Heart right ventricle (tissue), 16 donors: ENCODE measurements around the gene CD68. TPM values are rescaled to one million over a fixed set of nuclear protein-coding genes. Genes with fewer than 3 reads are reported as not detected.

Experiments used
- ATAC-seq, 8 donors: fragments of 200-7000 bp; cut with Tn5 transposase; one replicate each; pipeline ENCODE4 v1.9.1; 2020; ENCODE audit warnings: mild to moderate bottlenecking in 8 of 8, moderate library complexity in 8 of 8, moderate number of reproducible peaks in 1 of 8
- DNase-seq, 2 donors: peaks; one replicate each; pipeline ENCODE4 v3.0.0-alpha.2; 2020
- H3K27ac ChIP-seq, 10 donors: fragments of 200-600 bp; sonication (generic) in 2 of 10; one replicate each; pipeline versions ENCODE4 v1.5.0 to v1.8.0; 2020 to 2022; ENCODE audit warnings: mild to moderate bottlenecking in 3 of 10
- H3K27me3 ChIP-seq, 7 donors: fragments of 200-600 bp; one replicate each; pipeline ENCODE4 v1.8.0; 2021 to 2022; ENCODE audit warnings: mild to moderate bottlenecking in 2 of 7
- H3K36me3 ChIP-seq, 9 donors: fragments of 200-600 bp; sonication (generic) in 1 of 9; one replicate each; pipeline versions ENCODE4 v1.5.0 to v1.8.0; 2020 to 2022; ENCODE audit warnings: mild to moderate bottlenecking in 2 of 9
- H3K4me1 ChIP-seq, 9 donors: fragments of 200-600 bp; sonication (generic) in 1 of 9; one replicate each; pipeline versions ENCODE4 v1.5.0 to v1.8.0; 2020 to 2022; ENCODE audit warnings: mild to moderate bottlenecking in 4 of 9
- H3K4me3 ChIP-seq, 10 donors: fragments of 200-600 bp; sonication (generic) in 2 of 10; one replicate each; pipeline versions ENCODE4 v1.5.0 to v1.8.0; 2020 to 2022; ENCODE audit warnings: mild to moderate bottlenecking in 7 of 10, moderate library complexity in 2 of 10
- H3K9me3 ChIP-seq, 11 donors: fragments of 200-600 bp in 10 of 11; sonication (generic) in 2 of 11; one replicate each; pipeline versions ENCODE4 v1.5.0 to v1.8.0; 2013 to 2022; ENCODE audit warnings: mild to moderate bottlenecking in 2 of 11, control low read depth in 1 of 11, moderate library complexity in 1 of 11
- CTCF ChIP-seq, 9 donors: fragments of 200-600 bp; sonication (generic) in 2 of 9; IDR thresholded peaks; one replicate each; pipeline versions ENCODE4 v1.5.0 to v1.8.0; 2021 to 2022; ENCODE audit warnings: antibody characterized with exemption in 9 of 9, mild to moderate bottlenecking in 5 of 9, moderate library complexity in 1 of 9
- WGBS, 2 donors: extraction: QIAGEN DNeasy Blood & Tissue Kit; methylation state at CpG; one replicate each; pipeline ENCODE4 v1.1.7; 2013; ENCODE audit warnings: inconsistent platforms in 1 of 2; 5-methylcytosine and 5-hydroxymethylcytosine counted together
- intact Hi-C, 10 donors: fragments of 100-400 bp; cut with DNase I; formaldehyde crosslinking; loops; one replicate each; pipeline versions ENCODE4 v1.11.1 to v1.14.2; 2022
- polyA plus RNA-seq, 2 donors: library from polyadenylated mRNA; stranded (reverse); fragments of 200-250 nt; gene quantifications; one replicate each; pipeline ENCODE4 v1.2.3, GENCODE V29; 2013
- total RNA-seq, 10 donors: library from RNA; stranded (reverse); fragmentation: NEBNext Ultra II Directional in 3 of 10; extraction: Animal tissue kit (Norgen Biotek cat#: 25700) in 3 of 10; gene quantifications; one replicate each; pipeline versions ENCODE4 v1.2.1 to v1.2.4, GENCODE V29; 2021 to 2023
- donor health status: Arrhythmogenic right ventricular cardiomyopathy.
- donor health status: ischemic (EF 13 %, LVEDD 7.1; RV severe dilation, severe dysfunction).
- donor health status: healthy with polysubstance abuse.
- donor health status: DM: no; HTN: yes; CAD: no.
- donor health status: DM: no; HTN: no; CAD: no.
- donor health status: ischemic (EF 25% LVEDD 6.9; RV normal size, moderate dysfunction).
- donor health status: ischemic (EF 25% LVEDD 5.7; RV mildly dilated, moderate dysfunction).
- donor health status: healthy.
- donor health status: DM: yes; HTN: yes; CAD: no.
- donor health status: Ischemic cardiomyopathy.
- donor health status: ischemic (EF 35%, LVEDD 5.7; RV mildly dilated, moderate dysfunction).
- donor health status: nonischemic (EF 11% LVEDD 7.7; RV severe dilation, severe dysfunction).
- donor health status: DM: yes; HTN: yes; CAD: no.
- donor health status: PGD.
- donor health status: ischemic (EF 29% LVEDD 5.4; RV normal size, mild dysfunction).
- donor health status: nonischemic (EF 23%, LVEDD 6.1; RV moderate dilation, normal function).

CD68 gene
- total and polyA plus RNA-seq, 12 donors: 4.7 to 128 (median 16.1) TPM

- no peaks in the 10 kb centered on the region for H3K9me3 ChIP-seq
- intact Hi-C loops: loop anchor here in 6 of 10 donors (1.0 to 10.0 kb wide), 6 partner anchors 15 to 155 kb away; partner anchors contain the start of genes FGF11 (in 2 of the 6) and TMEM102 (in 2 of the 6)
- peaks cover 8 to 40% (median 26%) of the 10 kb centered on the region in 9 donors for H3K4me1 ChIP-seq
- no peak for TF ChIP-seq CTCF (IDR thresholded peaks at IDR 0.05)
- 66 to 69% methylated on average over 24 of the region's 24 CpGs for WGBS, 2 donors
- peak within 1 kb of the TSS in 9 of 10 donors; percentile 27 to 58 (median 49) for H3K4me3 ChIP-seq
- peak within 1 kb of the TSS in 9 of 10 donors; percentile 8 to 68 (median 57) for H3K27ac ChIP-seq
- ATAC-seq (peak in 4 of 8 donors; percentile 2 to 4 (median 3)), DNase-seq (no peak)
- H3K36me3 ChIP-seq: peaks cover 4 to 88% (median 39%) of the 10 kb centered on the region in 9 donors
- H3K27me3 ChIP-seq: no peaks in the 10 kb centered on the region
These were observed 10.7 kb downstream of the CD68 start, which contains the start of gene SOX15 for GRCh38 chr17:7589891-7590691. TSS of gene SOX15 (minus strand) at chr17:7590094. CDS start at chr17:7589676, 418 bp downstream.

DNA sequence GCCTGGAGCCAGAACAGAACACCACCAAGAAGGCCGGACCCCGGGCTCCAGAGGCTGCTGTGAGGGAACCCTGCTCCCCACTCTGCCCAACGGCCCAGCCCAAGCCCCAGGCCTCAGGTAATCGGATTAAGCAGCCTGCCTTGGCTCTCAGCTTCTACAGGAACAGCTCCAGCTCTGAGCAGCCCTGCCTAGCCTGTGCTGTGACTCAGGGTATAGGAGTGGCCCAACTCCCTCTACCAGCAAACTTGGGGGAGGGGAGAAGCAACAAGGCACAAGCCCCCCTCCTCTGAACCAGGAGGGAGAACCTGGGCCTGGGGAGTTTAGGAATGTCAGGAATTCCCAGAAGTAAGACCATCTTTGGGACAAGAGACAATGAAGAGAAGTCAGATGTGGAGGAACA is 11.3 kb downstream of the CD68 start:
- WGBS, 2 donors: 85% methylated on average over 4 of the region's 4 CpGs
- Histone ChIP-seq H3K27ac (no peak overlapping the region), H3K36me3 (peaks cover 4 to 95% (median 45%) of the 10 kb centered on the region in 9 donors), H3K4me1 (peaks cover 8 to 35% (median 20%) of the 10 kb centered on the region in 9 donors), H3K9me3 (no peaks in the 10 kb centered on the region), H3K27me3 (no peaks in the 10 kb centered on the region), H3K4me3 (no peak overlapping the region)
- no peak for TF ChIP-seq CTCF (IDR thresholded peaks at IDR 0.05)
- intact Hi-C loops: loop anchor here in 3 of 10 donors (1.0 to 10.0 kb wide), 3 partner anchors 14 to 76 kb away; no protein-coding TSS in a partner anchor
- no peak for DNase-seq
- no peak for ATAC-seq

- no peaks in the 10 kb centered on the region for H3K27me3 ChIP-seq
- no peak overlapping the region for H3K27ac ChIP-seq
- whole genome bisulfite sequencing, 2 donors: 83 to 92% methylated on average over 5 of the region's 5 CpGs
- no peak for TF ChIP-seq CTCF (IDR thresholded peaks at IDR 0.05)
- intact Hi-C loops: loop anchor here in 3 of 10 donors (1.0 to 10.0 kb wide), 3 partner anchors 13 to 77 kb away; no protein-coding TSS in a partner anchor
- DNase-seq: no peak
- peaks cover 8 to 33% (median 20%) of the 10 kb centered on the region in 9 donors for H3K4me1 ChIP-seq
- ATAC-seq: no peak
- H3K9me3 ChIP-seq: no peaks in the 10 kb centered on the region
- H3K4me3 ChIP-seq: no peak overlapping the region
- peaks cover 4 to 98% (median 53%) of the 10 kb centered on the region in 9 donors for H3K36me3 ChIP-seq
These were observed 12.2 kb downstream of the CD68 start for GRCh38 chr17:7591596-7591995.

- Histone ChIP-seq H3K9me3 (no peaks in the 10 kb centered on the region), H3K4me1 (peaks cover 8 to 24% (median 20%) of the 10 kb centered on the region in 9 donors), H3K36me3 (peaks cover 4 to 98% (median 58%) of the 10 kb centered on the region in 9 donors), H3K27me3 (no peaks in the 10 kb centered on the region), H3K27ac (no peak overlapping the region), H3K4me3 (no peak overlapping the region)
- DNase-seq: no peak
- 93 to 94% methylated on average over 23 of the region's 23 CpGs for WGBS, 2 donors
- intact Hi-C loops: loop anchor here in 1 of 10 donors (10.0 kb wide), 1 partner anchor 78 kb away; no protein-coding TSS in a partner anchor
- ATAC-seq: no peak
- TF ChIP-seq CTCF (IDR thresholded peaks at IDR 0.05): no peak
These were observed 13.1 kb downstream of the CD68 start for GRCh38 chr17:7592422-7593021.
